Sigmoid colon (tissue), 7 donors: ENCODE results near the gene TPI1. TPM values are rescaled to one million over a fixed set of nuclear protein-coding genes. Genes with fewer than 3 reads are reported as not detected.
A peak's percentile ranks its signal among the peaks of the same experiment; 100 is the strongest.

Experiments
- DNase-seq: peaks from one replicate; pipeline ENCODE4 v3.0.0-alpha.2; 2019
- H3K27ac ChIP-seq, 4 donors: fragments of 200-600 bp; sonication (generic); one replicate each; pipeline ENCODE4 v1.5.1; 2016 to 2019; ENCODE audit warnings: mild to moderate bottlenecking in 1 of 4
- H3K27me3 ChIP-seq, 3 donors: fragments of 200-600 bp; sonication (generic); one replicate each; pipeline ENCODE4 v1.5.1; 2019; ENCODE audit warnings: mild to moderate bottlenecking in 1 of 3
- H3K36me3 ChIP-seq, 4 donors: fragments of 200-600 bp; sonication (generic); one replicate each; pipeline ENCODE4 v1.5.1; 2016 to 2019
- H3K4me1 ChIP-seq, 4 donors: fragments of 200-600 bp; sonication (generic); one replicate each; pipeline ENCODE4 v1.5.1; 2017 to 2019
- H3K4me3 ChIP-seq, 4 donors: fragments of 200-600 bp; sonication (generic); one replicate each; pipeline ENCODE4 v1.5.1; 2017 to 2019; ENCODE audit warnings: mild to moderate bottlenecking in 2 of 4, moderate library complexity in 1 of 4
- H3K9me3 ChIP-seq, 4 donors: fragments of 200-600 bp in 3 of 4; sonication (generic) in 3 of 4; one replicate each; pipeline versions ENCODE4 v1.5.1 to v1.6.1; 2013 to 2019
- CTCF ChIP-seq, 4 experiments: fragments of 450-650 bp in 3 of 4; fragments of 200-600 bp in 1 of 4; IDR thresholded peaks; one replicate each; pipeline ENCODE4 v1.5.1; 2016 to 2019; ENCODE audit warnings: antibody characterized with exemption in 4 of 4, mild to moderate bottlenecking in 3 of 4, moderate library complexity in 2 of 4
- EP300 ChIP-seq, 4 donors: sonication (generic); formaldehyde crosslinking; IDR thresholded peaks; one replicate each; pipeline ENCODE4 v1.6.1; 2017; ENCODE audit warnings: antibody characterized with exemption in 4 of 4
- POLR2A ChIP-seq, 2 donors: fragments of 450-650 bp; IDR thresholded peaks; one replicate each; pipeline ENCODE4 v1.6.1; 2016; ENCODE audit warnings: antibody characterized with exemption in 2 of 2, mild to moderate bottlenecking in 2 of 2, moderate library complexity in 2 of 2
- POLR2AphosphoS5 ChIP-seq, 4 donors: sonication (generic); formaldehyde crosslinking; IDR thresholded peaks; one replicate each; pipeline ENCODE4 v1.6.1; 2017; ENCODE audit warnings: antibody characterized with exemption in 4 of 4
- WGBS, 2 donors: extraction: QIAGEN DNeasy Blood & Tissue Kit; methylation state at CpG; one replicate each; pipeline ENCODE4 v1.1.7; 2013; 5-methylcytosine and 5-hydroxymethylcytosine counted together
- intact Hi-C: fragments of 100-400 bp; cut with DNase I; formaldehyde crosslinking; loops from one replicate; pipeline ENCODE4 v1.15.1; 2023
- polyA plus RNA-seq, 3 donors: library from polyadenylated mRNA; stranded (reverse); fragments of 200-250 nt; gene quantifications; one replicate each; pipeline ENCODE4 v1.2.3, GENCODE V29; 2013
- total RNA-seq, 4 donors: library from RNA; depleted of rRNA; stranded (reverse); fragments of >200 nt; gene quantifications; one replicate each; pipeline ENCODE4 v1.1.0, GENCODE V29; 2016
- donor health status: healthy with polysubstance abuse.
- donor health status: Bipolar disorder and iron deficiency.
- donor health status: healthy.

TPI1 gene
- total and polyA plus RNA-seq, 7 donors = 194 to 994 (median 345) TPM

GRCh38 chr12:6916426-6917200 is 49.3 kb downstream of the TPI1 start:
- peaks cover 0 to 25% (median 22%) of the 10 kb centered on the region in 4 donors for H3K4me1 ChIP-seq
- H3K9me3 ChIP-seq = no peaks in the 10 kb centered on the region
- peak overlapping the region in 1 of 4 donors; percentile 90 for H3K27ac ChIP-seq
- intact Hi-C loops = no loop called here
- peaks cover 0 to 37% (median 4%) of the 10 kb centered on the region in 4 donors for H3K36me3 ChIP-seq
- DNase-seq = peak; percentile 66
- no peak overlapping the region for H3K4me3 ChIP-seq
- TF ChIP-seq POLR2AphosphoS5 (IDR thresholded peaks at IDR 0.05) (no peak), POLR2A (IDR thresholded peaks at IDR 0.05) (no peak), EP300 (IDR thresholded peaks at IDR 0.05) (no peak), CTCF (IDR thresholded peaks at IDR 0.05) (no peak)
- H3K27me3 ChIP-seq = no peaks in the 10 kb centered on the region
- 96% methylated on average over 11 of the region's 11 CpGs for WGBS, 2 donors

- intact Hi-C loops = no loop called here
- Histone ChIP-seq H3K36me3 (peaks cover 0 to 45% (median 6%) of the 10 kb centered on the region in 4 donors), H3K9me3 (no peaks in the 10 kb centered on the region), H3K4me1 (peaks cover 0 to 25% (median 22%) of the 10 kb centered on the region in 4 donors), H3K27me3 (no peaks in the 10 kb centered on the region), H3K27ac (no peak overlapping the region), H3K4me3 (no peak overlapping the region)
- WGBS, 2 donors = 82 to 86% methylated on average over 14 of the region's 14 CpGs
- DNase-seq = no peak
- TF ChIP-seq POLR2AphosphoS5 (IDR thresholded peaks at IDR 0.05) (no peak), CTCF (IDR thresholded peaks at IDR 0.05) (no peak), POLR2A (IDR thresholded peaks at IDR 0.05) (no peak)
These were observed 50.3 kb downstream of the TPI1 start for GRCh38 chr12:6917491-6918231.

- Histone ChIP-seq H3K9me3 (no peaks in the 10 kb centered on the region), H3K4me3 (no peak overlapping the region), H3K27ac (no peak overlapping the region), H3K36me3 (peaks cover 0 to 57% (median 6%) of the 10 kb centered on the region in 4 donors), H3K4me1 (peaks cover 0 to 26% (median 24%) of the 10 kb centered on the region in 4 donors), H3K27me3 (no peaks in the 10 kb centered on the region)
- peak; percentile 60 for DNase-seq
- TF ChIP-seq POLR2A (IDR thresholded peaks at IDR 0.05) (no peak), EP300 (IDR thresholded peaks at IDR 0.05) (no peak), CTCF (IDR thresholded peaks at IDR 0.05) (no peak), POLR2AphosphoS5 (IDR thresholded peaks at IDR 0.05) (no peak)
- 68 to 80% methylated on average over 7 of the region's 7 CpGs for WGBS, 2 donors
- intact Hi-C loops = no loop called here
These were observed 52.3 kb downstream of the TPI1 start for GRCh38 chr12:6919588-6919987.

Other genes starting within 250 kb of the TPI1 start
- gene LPAR5, start 231.6 kb upstream of the TPI1 start, total RNA-seq = 1 to 10 TPM in 2 of 4 donors, under 1 TPM in 2; 0.27 to 1.5 (median 0.67) TPM
- 10 to 100 TPM in 1 of 3 donors, 1 to 10 TPM in 2; 4.2 to 16.5 (median 6.0) TPM for gene LPAR5, start 231.6 kb upstream of the TPI1 start, polyA plus RNA-seq
- 1 to 10 TPM; 1.2 to 3.9 (median 1.6) TPM for gene ACRBP, start 220.1 kb upstream of the TPI1 start, total RNA-seq
- gene ACRBP, start 220.1 kb upstream of the TPI1 start, polyA plus RNA-seq = 1 to 10 TPM in 2 of 3 donors, not detected in 1; 2.3 to 3.1 TPM
- 10 to 100 TPM; 52.8 to 85.9 (median 63.4) TPM for gene ING4, start 204.4 kb upstream of the TPI1 start, total RNA-seq
- gene ING4, start 204.4 kb upstream of the TPI1 start, polyA plus RNA-seq = 10 to 100 TPM; 37.8 to 59.5 (median 42.5) TPM
- gene ZNF384, start 178.2 kb upstream of the TPI1 start, total RNA-seq = 10 to 100 TPM; 24.0 to 32.6 (median 28.7) TPM
- gene ZNF384, start 178.2 kb upstream of the TPI1 start, polyA plus RNA-seq = 10 to 100 TPM; 22.7 to 40.3 (median 30.0) TPM
- gene PIANP, start 166.7 kb upstream of the TPI1 start, total RNA-seq = under 1 TPM; 0.27 to 0.55 (median 0.43) TPM
- 1 to 10 TPM in 2 of 3 donors, under 1 TPM in 1; 0.46 to 2.0 (median 1.2) TPM for gene PIANP, start 166.7 kb upstream of the TPI1 start, polyA plus RNA-seq
- gene COPS7A, start 143.5 kb upstream of the TPI1 start, total RNA-seq = 10 to 100 TPM; 51.3 to 69.3 (median 60.1) TPM
- gene COPS7A, start 143.5 kb upstream of the TPI1 start, polyA plus RNA-seq = 10 to 100 TPM; 48.6 to 52.5 (median 52.3) TPM
- 100 to 1,000 TPM; 148 to 163 (median 159) TPM for gene MLF2, start 114.4 kb upstream of the TPI1 start, total RNA-seq
- gene MLF2, start 114.4 kb upstream of the TPI1 start, polyA plus RNA-seq = 100 to 1,000 TPM; 157 to 220 (median 178) TPM
- 100 to 1,000 TPM; 196 to 392 (median 255) TPM for gene PTMS, start 101.2 kb upstream of the TPI1 start, total RNA-seq
- gene PTMS, start 101.2 kb upstream of the TPI1 start, polyA plus RNA-seq = 100 to 1,000 TPM in 2 of 3 donors, 10 to 100 TPM in 1; 93.2 to 198 (median 174) TPM
- 1 to 10 TPM; 1.4 to 6.9 (median 3.0) TPM for gene LAG3, start 95.0 kb upstream of the TPI1 start, total RNA-seq
- 1 to 10 TPM in 2 of 3 donors, under 1 TPM in 1; 0.60 to 4.2 (median 1.4) TPM for gene LAG3, start 95.0 kb upstream of the TPI1 start, polyA plus RNA-seq
- 10 to 100 TPM in 3 of 4 donors, 1 to 10 TPM in 1; 2.5 to 12.8 (median 11.5) TPM for gene CD4, start 78.0 kb upstream of the TPI1 start, total RNA-seq
- gene CD4, start 78.0 kb upstream of the TPI1 start, polyA plus RNA-seq = 10 to 100 TPM in 2 of 3 donors, 1 to 10 TPM in 1; 4.8 to 29.7 (median 26.6) TPM
- gene GPR162, start 45.7 kb upstream of the TPI1 start, total RNA-seq = 10 to 100 TPM in 2 of 4 donors, 1 to 10 TPM in 2; 6.4 to 16.1 (median 10.2) TPM
- 1 to 10 TPM; 1.2 to 7.6 (median 1.8) TPM for gene GPR162, start 45.7 kb upstream of the TPI1 start, polyA plus RNA-seq
- gene P3H3, start 39.1 kb upstream of the TPI1 start, total RNA-seq = 10 to 100 TPM; 16.4 to 69.8 (median 20.5) TPM
- gene P3H3, start 39.1 kb upstream of the TPI1 start, polyA plus RNA-seq = 1 to 10 TPM in 2 of 3 donors, under 1 TPM in 1; 0.60 to 6.0 (median 1.2) TPM
- 1 to 10 TPM in 3 of 4 donors, under 1 TPM in 1; 0.36 to 8.9 (median 2.2) TPM for gene GNB3, start 26.6 kb upstream of the TPI1 start, total RNA-seq
- 1 to 10 TPM in 2 of 3 donors, under 1 TPM in 1; 0.46 to 1.2 (median 1.1) TPM for gene GNB3, start 26.6 kb upstream of the TPI1 start, polyA plus RNA-seq
- gene CDCA3, start 16.2 kb upstream of the TPI1 start, total RNA-seq = 1 to 10 TPM in 1 of 4 donors, under 1 TPM in 3; 0.33 to 2.8 (median 0.45) TPM
- 10 to 100 TPM in 1 of 3 donors, 1 to 10 TPM in 2; 4.8 to 31.2 (median 8.6) TPM for gene CDCA3, start 16.2 kb upstream of the TPI1 start, polyA plus RNA-seq
- 10 to 100 TPM; 37.1 to 44.7 (median 41.5) TPM for gene USP5, start 15.4 kb upstream of the TPI1 start, total RNA-seq
- 10 to 100 TPM; 25.4 to 51.5 (median 26.4) TPM for gene USP5, start 15.4 kb upstream of the TPI1 start, polyA plus RNA-seq
- 10 to 100 TPM in 1 of 4 donors, 1 to 10 TPM in 3; 4.6 to 10.5 (median 8.2) TPM for gene SPSB2, start 5.8 kb downstream of the TPI1 start, total RNA-seq
- 10 to 100 TPM; 13.4 to 17.4 (median 13.5) TPM for gene SPSB2, start 5.8 kb downstream of the TPI1 start, polyA plus RNA-seq
- gene LRRC23, start 37.3 kb downstream of the TPI1 start, total RNA-seq = 10 to 100 TPM; 12.2 to 21.0 (median 13.5) TPM
- 10 to 100 TPM in 1 of 3 donors, 1 to 10 TPM in 2; 5.3 to 11.4 (median 5.5) TPM for gene LRRC23, start 37.3 kb downstream of the TPI1 start, polyA plus RNA-seq
- 10 to 100 TPM; 26.3 to 37.5 (median 35.0) TPM for gene ENO2, start 47.0 kb downstream of the TPI1 start, total RNA-seq
- gene ENO2, start 47.0 kb downstream of the TPI1 start, polyA plus RNA-seq = 10 to 100 TPM in 1 of 3 donors, 1 to 10 TPM in 2; 1.8 to 15.6 (median 3.0) TPM
- 100 to 1,000 TPM in 1 of 4 donors, 10 to 100 TPM in 3; 46.4 to 138 (median 60.3) TPM for gene ATN1, start 60.4 kb downstream of the TPI1 start, total RNA-seq
- gene ATN1, start 60.4 kb downstream of the TPI1 start, polyA plus RNA-seq = 10 to 100 TPM; 30.1 to 78.8 (median 33.0) TPM
- gene RNU7-1, start 76.3 kb downstream of the TPI1 start, total RNA-seq = not detected
- gene RNU7-1, start 76.3 kb downstream of the TPI1 start, polyA plus RNA-seq = not detected
- 100 to 1,000 TPM; 465 to 697 (median 652) TPM for gene C12orf57, start 76.5 kb downstream of the TPI1 start, total RNA-seq
- 100 to 1,000 TPM; 305 to 810 (median 418) TPM for gene C12orf57, start 76.5 kb downstream of the TPI1 start, polyA plus RNA-seq
- 10 to 100 TPM in 3 of 4 donors, 1 to 10 TPM in 1; 5.3 to 13.6 (median 11.8) TPM for gene PTPN6, start 83.8 kb downstream of the TPI1 start, total RNA-seq
- 10 to 100 TPM; 42.1 to 92.4 (median 67.3) TPM for gene PTPN6, start 83.8 kb downstream of the TPI1 start, polyA plus RNA-seq
- 100 to 1,000 TPM; 211 to 327 (median 285) TPM for gene PHB2, start 103.1 kb downstream of the TPI1 start, total RNA-seq
- gene PHB2, start 103.1 kb downstream of the TPI1 start, polyA plus RNA-seq = 100 to 1,000 TPM; 180 to 283 (median 184) TPM
- 10 to 100 TPM; 18.8 to 32.3 (median 22.7) TPM for gene EMG1, start 103.4 kb downstream of the TPI1 start, total RNA-seq
- gene EMG1, start 103.4 kb downstream of the TPI1 start, polyA plus RNA-seq = 10 to 100 TPM; 19.2 to 33.0 (median 21.3) TPM
- gene LPCAT3, start 150.9 kb downstream of the TPI1 start, total RNA-seq = 10 to 100 TPM; 18.6 to 27.0 (median 25.4) TPM
- gene LPCAT3, start 150.9 kb downstream of the TPI1 start, polyA plus RNA-seq = 10 to 100 TPM in 2 of 3 donors, 1 to 10 TPM in 1; 7.8 to 47.9 (median 16.9) TPM
- gene C1S, start 193.2 kb downstream of the TPI1 start, total RNA-seq = 100 to 1,000 TPM; 420 to 622 (median 463) TPM
- 100 to 1,000 TPM in 1 of 3 donors, 10 to 100 TPM in 2; 15.5 to 244 (median 52.9) TPM for gene C1S, start 193.2 kb downstream of the TPI1 start, polyA plus RNA-seq
- 100 to 1,000 TPM; 328 to 493 (median 467) TPM for gene C1R, start 224.9 kb downstream of the TPI1 start, total RNA-seq
- gene C1R, start 224.9 kb downstream of the TPI1 start, polyA plus RNA-seq = 100 to 1,000 TPM in 1 of 3 donors, 10 to 100 TPM in 2; 23.8 to 257 (median 54.1) TPM
- 10 to 100 TPM; 44.2 to 82.6 (median 65.3) TPM for gene C1RL, start 241.7 kb downstream of the TPI1 start, total RNA-seq
- gene C1RL, start 241.7 kb downstream of the TPI1 start, polyA plus RNA-seq = 10 to 100 TPM in 2 of 3 donors, 1 to 10 TPM in 1; 9.9 to 45.5 (median 12.0) TPM